Suprapubic skin (tissue), 3 donors: ENCODE results near the gene KSR2.

Experiments
- CTCF ChIP-seq, 2 donors: fragments of 200-600 bp in 1 of 2; fragments of 450-650 bp in 1 of 2; sonication (generic) in 1 of 2; IDR thresholded peaks; one replicate each; pipeline ENCODE4 v1.5.1; 2016 to 2019; ENCODE audit warnings: antibody characterized with exemption in 2 of 2, mild to moderate bottlenecking in 1 of 2, moderate library complexity in 1 of 2
- POLR2AphosphoS5 ChIP-seq, 3 donors: sonication (generic); formaldehyde crosslinking; IDR thresholded peaks; one replicate each; pipeline ENCODE4 v1.6.1; 2017; ENCODE audit warnings: antibody characterized with exemption in 3 of 3

GRCh38 chr12:117874842-117875434 lies 93.9 kb downstream of the KSR2 start:
- peak; percentile 60 to 90 for TF ChIP-seq CTCF (IDR thresholded peaks at IDR 0.05)
- TF ChIP-seq POLR2AphosphoS5 (IDR thresholded peaks at IDR 0.05), result no peak
